Neutrophil (primary cell): ENCODE data around the gene SLC6A11.

Experiments used
- H3K27ac ChIP-seq: fragments of 200-600 bp; sonication (generic); 2 replicates; pipeline ENCODE4 v1.5.1; 2016; ENCODE audit warnings: mild to moderate bottlenecking, moderate library complexity
- H3K27me3 ChIP-seq: fragments of 200-600 bp; sonication (generic); 2 replicates; pipeline ENCODE4 v1.6.0; 2016; ENCODE audit warnings: mild to moderate bottlenecking
- H3K36me3 ChIP-seq: fragments of 200-600 bp; sonication (generic); 2 replicates; pipeline ENCODE4 v1.5.1; 2017
- H3K4me1 ChIP-seq, 2 experiments: fragments of 200-600 bp in 1 of 2; sonication (generic) in 1 of 2; 1 replicate in 1 of 2; 2 replicates in 1 of 2; pipeline versions ENCODE4 v1.5.1 to v1.6.1; 2013 to 2016; ENCODE audit warnings: low read depth in 1 of 2, low read length in 1 of 2, mild to moderate bottlenecking in 1 of 2, moderate library complexity in 1 of 2; ENCODE audit not compliant: control insufficient read depth in 1 of 2, insufficient read depth in 1 of 2
- H3K4me3 ChIP-seq, 2 experiments: fragments of 200-600 bp in 1 of 2; sonication (generic) in 1 of 2; 1 replicate in 1 of 2; 2 replicates in 1 of 2; pipeline ENCODE4 v1.5.1; 2013 to 2016; ENCODE audit warnings: low read depth in 1 of 2, low read length in 1 of 2, mild to moderate bottlenecking in 1 of 2, moderate library complexity in 1 of 2
- H3K9me3 ChIP-seq: fragments of 200-600 bp; sonication (generic); 2 replicates; pipeline ENCODE4 v1.5.1; 2016
- TF ChIP-seq, protein P1 (sequence below): fragments of 200-600 bp; sonication (generic); IDR thresholded peaks from 2 replicates; pipeline ENCODE4 v1.5.1; 2016; ENCODE audit warnings: antibody characterized with exemption

SLC6A11 gene

DNA sequence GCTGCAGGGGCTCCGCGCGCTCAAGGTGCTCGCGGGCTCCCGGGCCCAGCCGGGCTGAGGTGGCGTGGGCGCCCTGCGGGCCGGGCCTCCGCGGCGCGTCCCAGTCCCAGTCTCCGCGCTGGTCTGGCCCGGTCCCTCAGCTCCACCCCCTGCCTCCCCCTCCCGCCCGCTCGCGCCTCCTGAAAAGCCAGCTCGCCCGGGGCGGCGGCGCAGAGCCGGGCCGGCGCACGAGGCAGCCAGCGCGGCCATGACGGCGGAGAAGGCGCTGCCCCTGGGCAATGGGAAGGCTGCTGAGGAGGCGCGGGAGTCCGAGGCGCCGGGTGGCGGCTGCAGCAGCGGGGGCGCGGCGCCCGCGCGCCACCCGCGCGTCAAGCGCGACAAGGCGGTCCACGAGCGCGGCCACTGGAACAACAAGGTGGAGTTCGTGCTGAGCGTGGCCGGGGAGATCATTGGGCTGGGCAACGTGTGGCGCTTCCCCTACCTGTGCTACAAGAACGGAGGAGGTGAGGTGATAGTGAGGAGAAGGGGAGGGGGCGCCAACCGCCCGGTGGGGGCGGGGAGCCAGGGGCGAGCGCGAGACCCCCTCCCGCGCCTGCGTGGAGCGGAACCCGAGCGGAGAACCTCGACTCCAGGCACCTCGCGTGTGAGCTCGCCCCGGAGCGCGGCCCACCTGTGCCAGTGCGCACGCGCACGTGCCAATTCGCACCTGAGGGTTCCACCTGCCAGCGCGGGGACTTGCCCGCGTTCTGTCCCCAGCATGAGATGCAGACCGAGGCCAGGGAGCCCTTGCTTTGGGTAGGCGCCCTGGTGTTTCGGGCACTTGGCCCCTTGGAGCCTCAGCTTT is at the start of gene SLC6A11:
Gene SLC6A11 (plus strand): TSS at position 210 of the 844 bp plus-strand sequence. CDS start 38 bp downstream, at position 248.
- Histone ChIP-seq H3K4me1 (no peaks in the 10 kb centered on the region), H3K27me3 (peaks cover 64% of the 10 kb centered on the region), H3K27ac (no peak within 1 kb of the TSS), H3K36me3 (no peaks in the 10 kb centered on the region), H3K4me3 (no peak within 1 kb of the TSS), H3K9me3 (no peaks in the 10 kb centered on the region)
- TF ChIP-seq, protein P1, sequence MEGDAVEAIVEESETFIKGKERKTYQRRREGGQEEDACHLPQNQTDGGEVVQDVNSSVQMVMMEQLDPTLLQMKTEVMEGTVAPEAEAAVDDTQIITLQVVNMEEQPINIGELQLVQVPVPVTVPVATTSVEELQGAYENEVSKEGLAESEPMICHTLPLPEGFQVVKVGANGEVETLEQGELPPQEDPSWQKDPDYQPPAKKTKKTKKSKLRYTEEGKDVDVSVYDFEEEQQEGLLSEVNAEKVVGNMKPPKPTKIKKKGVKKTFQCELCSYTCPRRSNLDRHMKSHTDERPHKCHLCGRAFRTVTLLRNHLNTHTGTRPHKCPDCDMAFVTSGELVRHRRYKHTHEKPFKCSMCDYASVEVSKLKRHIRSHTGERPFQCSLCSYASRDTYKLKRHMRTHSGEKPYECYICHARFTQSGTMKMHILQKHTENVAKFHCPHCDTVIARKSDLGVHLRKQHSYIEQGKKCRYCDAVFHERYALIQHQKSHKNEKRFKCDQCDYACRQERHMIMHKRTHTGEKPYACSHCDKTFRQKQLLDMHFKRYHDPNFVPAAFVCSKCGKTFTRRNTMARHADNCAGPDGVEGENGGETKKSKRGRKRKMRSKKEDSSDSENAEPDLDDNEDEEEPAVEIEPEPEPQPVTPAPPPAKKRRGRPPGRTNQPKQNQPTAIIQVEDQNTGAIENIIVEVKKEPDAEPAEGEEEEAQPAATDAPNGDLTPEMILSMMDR = no peak

DNA sequence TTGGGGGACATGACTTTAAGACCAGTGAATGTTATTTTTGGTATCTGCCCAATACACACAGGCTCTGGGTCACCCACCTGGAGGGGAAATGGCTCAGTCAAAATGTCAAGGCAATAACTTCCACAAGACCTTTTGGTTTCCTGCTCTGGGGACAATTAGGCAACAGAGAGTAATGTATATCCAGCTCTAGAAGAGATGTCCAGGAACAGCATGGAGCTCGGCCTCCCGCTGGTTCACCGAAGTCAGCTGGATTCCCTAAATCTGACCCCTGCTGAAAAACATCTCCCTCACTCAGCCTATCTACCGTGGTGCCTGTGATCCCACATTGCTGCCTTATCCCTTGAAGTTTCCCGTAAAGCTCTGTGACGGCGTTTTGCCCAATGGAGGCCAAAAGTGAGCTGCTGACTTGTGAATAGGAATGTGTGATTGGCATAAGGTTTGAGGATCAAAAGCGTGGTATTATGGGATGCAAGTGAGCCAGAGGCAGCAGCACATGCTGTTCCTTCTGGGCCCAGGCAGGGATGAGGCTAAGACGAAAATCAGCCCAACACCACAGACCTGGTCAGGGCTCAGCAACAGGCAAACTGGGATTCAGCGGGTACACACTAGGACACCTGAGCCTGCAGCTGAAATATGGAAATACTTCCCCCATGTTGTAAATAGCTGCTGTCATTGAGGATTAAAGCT is 47.2 kb upstream of the SLC6A11 start:
- TF ChIP-seq, protein P1 = no peak
- no peak overlapping the region for H3K27ac ChIP-seq
- H3K27me3 ChIP-seq = peaks cover 46% of the 10 kb centered on the region
- no peaks in the 10 kb centered on the region for H3K36me3 ChIP-seq
- no peaks in the 10 kb centered on the region for H3K9me3 ChIP-seq
- no peak overlapping the region for H3K4me3 ChIP-seq
- no peaks in the 10 kb centered on the region for H3K4me1 ChIP-seq

DNA sequence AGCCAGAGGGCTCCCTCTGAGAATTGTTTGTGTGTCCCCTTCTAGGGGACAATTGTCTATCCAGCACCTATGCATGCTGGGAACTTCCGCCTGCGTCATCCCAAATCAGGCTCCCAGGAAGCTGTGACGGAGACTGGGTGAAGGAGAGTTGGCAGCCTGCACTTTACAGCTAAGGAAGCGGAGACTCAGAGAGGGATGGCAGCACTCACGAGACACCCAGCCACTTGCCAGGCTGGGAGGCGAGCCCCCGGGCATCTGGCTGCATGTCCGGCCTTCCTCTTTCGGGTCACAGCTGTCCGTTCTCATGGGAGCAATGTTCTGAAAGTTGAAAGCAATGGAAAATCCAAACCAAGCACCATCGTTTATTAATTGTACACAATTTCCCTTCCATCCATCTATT is 45.5 kb upstream of the SLC6A11 start:
- Histone ChIP-seq H3K36me3 (no peaks in the 10 kb centered on the region), H3K27me3 (peaks cover 33% of the 10 kb centered on the region), H3K27ac (no peak overlapping the region), H3K9me3 (no peaks in the 10 kb centered on the region), H3K4me1 (no peaks in the 10 kb centered on the region), H3K4me3 (no peak overlapping the region)
- TF ChIP-seq, protein P1 = no peak

DNA sequence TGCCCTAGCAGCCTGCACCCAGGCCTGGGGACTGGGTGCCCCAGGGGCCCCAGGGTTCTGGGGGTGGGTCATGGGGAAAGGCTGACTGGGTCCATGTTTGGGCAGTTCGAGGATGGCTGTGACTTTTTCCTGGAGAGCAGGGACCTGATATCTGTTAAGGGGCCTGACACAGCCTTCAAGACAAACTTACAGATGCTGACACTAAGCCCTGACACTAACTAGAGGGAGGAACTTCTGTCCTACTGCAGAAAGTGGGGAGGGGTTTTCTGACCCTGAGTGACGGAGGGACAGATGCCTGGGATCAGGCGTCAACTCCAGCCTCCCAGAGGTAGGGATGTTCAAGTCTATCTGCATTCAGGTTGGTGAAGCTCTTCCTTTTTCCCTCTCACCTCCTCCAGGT is 45.0 kb upstream of the SLC6A11 start:
- Histone ChIP-seq H3K4me1 (no peaks in the 10 kb centered on the region), H3K27ac (no peak overlapping the region), H3K9me3 (no peaks in the 10 kb centered on the region), H3K27me3 (peaks cover 29% of the 10 kb centered on the region), H3K36me3 (no peaks in the 10 kb centered on the region), H3K4me3 (no peak overlapping the region)
- TF ChIP-seq, protein P1 = no peak

DNA sequence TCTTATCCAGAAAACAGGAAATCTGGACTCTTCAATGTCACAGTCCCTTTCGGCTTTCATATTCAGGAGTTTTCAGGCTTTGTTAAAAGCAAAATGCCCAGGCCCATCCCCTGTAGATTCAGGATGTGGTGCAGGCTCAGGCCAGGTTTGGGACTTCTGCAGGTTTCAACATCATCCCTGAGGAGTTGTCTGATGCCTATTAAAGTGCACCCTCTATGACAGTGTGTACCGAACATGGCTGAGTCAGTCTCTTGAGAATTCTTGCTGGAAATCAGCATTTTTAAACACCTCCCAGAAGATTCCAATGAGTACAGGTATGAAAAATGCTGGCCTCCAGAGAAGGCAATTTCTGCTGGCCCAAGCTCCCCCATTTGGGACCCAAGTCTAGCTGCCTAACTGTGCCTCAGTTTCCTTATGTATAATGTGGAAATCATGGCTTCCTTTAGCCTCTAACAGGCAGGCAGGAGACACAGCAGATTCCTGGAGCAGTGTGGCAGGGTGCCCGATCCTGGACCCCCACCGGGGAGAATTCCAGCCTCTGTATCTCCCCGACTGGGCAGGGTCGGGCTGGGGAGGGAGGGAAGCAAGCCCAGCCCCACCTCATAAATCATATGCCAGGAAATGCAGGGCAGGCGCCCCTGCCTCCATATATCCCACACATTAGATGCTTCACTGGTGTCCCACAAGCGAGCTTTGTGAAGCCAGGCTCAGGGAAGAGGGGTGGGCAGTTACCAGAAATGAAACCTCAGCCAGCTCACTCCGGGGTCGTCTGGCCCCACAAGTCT is 44.4 kb upstream of the SLC6A11 start:
- Histone ChIP-seq H3K4me3 (no peak overlapping the region), H3K36me3 (no peaks in the 10 kb centered on the region), H3K27me3 (peaks cover 29% of the 10 kb centered on the region), H3K9me3 (no peaks in the 10 kb centered on the region), H3K27ac (no peak overlapping the region), H3K4me1 (no peaks in the 10 kb centered on the region)
- TF ChIP-seq, protein P1 = no peak
